PFSK-1 (cell line): ENCODE data around the gene BRCA2.

Experiments
- POLR2AphosphoS5 ChIP-seq: IDR thresholded peaks from 2 replicates; pipeline ENCODE4 v1.6.1; 2012; ENCODE audit warnings: low read depth, mild to moderate bottlenecking, control low read depth, low read length, moderate library complexity
- REST ChIP-seq, 2 experiments: IDR thresholded peaks; 2 replicates each; pipeline versions ENCODE4 v1.6.1 to v1.8.0; 2011 to 2012; ENCODE audit warnings: low read depth in 2 of 2, low read length in 2 of 2, control low read depth in 1 of 2, inconsistent platforms in 1 of 2, mild to moderate bottlenecking in 1 of 2, moderate library complexity in 1 of 2; ENCODE audit not compliant: insufficient read depth in 1 of 2
- SIN3A ChIP-seq: IDR thresholded peaks from 2 replicates; pipeline ENCODE4 v1.6.1; 2012; ENCODE audit warnings: mild to moderate bottlenecking, low read length, moderate library complexity, borderline replicate concordance; ENCODE audit not compliant: insufficient read depth

- TF ChIP-seq POLR2AphosphoS5 (no peak), REST (IDR thresholded peaks at IDR 0.05; ENCODE audit: insufficient read depth in 1 of 2, low read depth in 2 of 2, low read length in 2 of 2) (no peak), SIN3A (no peak)
These were observed 9.7 kb upstream of the BRCA2 start for GRCh38 chr13:32305646-32306045.
